ENCODE data around the gene PKP3. TPM values are rescaled to one million over a fixed set of nuclear protein-coding genes. Genes with fewer than 3 reads are reported as not detected.

Gene PKP3
- total and polyA plus RNA-seq, 9 of the 15 experiments (the other 6 are each of a cell fraction or from before 2014, with no cell fraction given) = 0.11 to 110 (median 30.7) TPM

DNA sequence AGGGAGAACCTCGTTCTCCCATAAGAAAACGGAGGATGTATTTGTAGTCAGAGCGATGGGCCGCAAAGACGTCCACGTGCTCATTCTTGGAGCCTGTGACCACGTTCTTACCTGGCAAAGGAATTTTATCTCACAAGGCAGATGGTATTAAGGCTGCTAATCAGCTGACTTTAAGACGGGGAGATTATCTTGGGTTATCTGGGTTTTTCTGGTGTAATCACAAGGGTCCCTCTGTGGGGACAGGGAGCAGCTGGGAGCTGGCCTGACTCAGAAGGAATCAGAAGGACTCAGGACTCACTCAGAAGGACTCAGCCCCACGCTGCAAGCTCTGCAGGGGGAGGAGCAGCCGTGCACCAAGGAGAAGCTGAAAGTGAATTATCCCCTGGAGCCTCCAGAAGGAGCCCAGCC lies 28.2 kb downstream of the PKP3 start:
- no peaks in the 10 kb centered on the region for H3K36me3 ChIP-seq (ENCODE audit: control insufficient read depth, insufficient read depth, low read length)
- WGBS (ENCODE audit: insufficient coverage, low coverage, missing lambda C conversion rate) = 8% methylated on average over 10 of the region's 10 CpGs
- no peak overlapping the region for H3K4me3 ChIP-seq
- FAIRE-seq (peak; percentile 87), DNase-seq (ENCODE audit: extremely low read depth in 1 of 4, low spot score in 3 of 4) (peak in 3 of 4 experiments; percentile 33 to 72 (median 48)), ATAC-seq (peak; percentile 86)
- no peaks in the 10 kb centered on the region for H3K79me2 ChIP-seq (ENCODE audit: control insufficient read depth, insufficient read depth, low read length)
- in situ Hi-C loops (cut with MboI) (no loop called here), intact Hi-C loops (cut with micrococcal nuclease) (no loop called here)
- H3K27ac ChIP-seq (ENCODE audit: extremely low read depth, low read depth, low read length) = no peak overlapping the region
- H4K20me1 ChIP-seq (replicated peaks; ENCODE audit: control insufficient read depth, insufficient read depth, low read length) = no peaks in the 10 kb centered on the region
- H3K27me3 ChIP-seq (ENCODE audit: control insufficient read depth in 2 of 2, insufficient read depth in 2 of 2, low read length in 2 of 2) = no peaks in the 10 kb centered on the region
- peak overlapping the region in 1 of 2 experiments; percentile 1; a peak in 1 of 4 replicates for H3K9ac ChIP-seq (ENCODE audit: insufficient read depth in 1 of 2, low read depth in 2 of 2, low read length in 2 of 2)
- ChIA-PET CTCF (ENCODE audit: low intra/inter-chr PET ratio) (no interaction called here), POLR2A (interaction anchor here (0.7 to 1.0 kb wide), 2 partner anchors 18 to 172 kb away, joined by 3 to 5 read pairs; no protein-coding TSS in a partner anchor)
- BruUV-seq (replicated peaks) = no TSS peak
- peaks cover 5 to 42% of the 10 kb centered on the region in 2 experiments; a peak in 4 of 5 replicates for H3K4me1 ChIP-seq (replicated peaks in 1 of 2; ENCODE audit: control insufficient read depth in 2 of 2, insufficient read depth in 2 of 2, low read length in 2 of 2)
- H3K9me3 ChIP-seq (replicated peaks; ENCODE audit: control insufficient read depth, insufficient read depth, low read depth, low read length) = 0 out of 2 replicates have a peak, but pooled peaks cover 2% of the 10 kb centered on the region
- no peak overlapping the region for H3K4me2 ChIP-seq (ENCODE audit: insufficient read depth, low read length)
- 0 out of 2 replicates have a peak overlapping the region, but pooled peaks have one; percentile 34 for H2AFZ ChIP-seq (ENCODE audit: low read depth, low read length)
- no peaks in the 10 kb centered on the region for H3K9me1 ChIP-seq (ENCODE audit: control insufficient read depth, insufficient read depth, low read length)
- TF ChIP-seq, protein P1, sequence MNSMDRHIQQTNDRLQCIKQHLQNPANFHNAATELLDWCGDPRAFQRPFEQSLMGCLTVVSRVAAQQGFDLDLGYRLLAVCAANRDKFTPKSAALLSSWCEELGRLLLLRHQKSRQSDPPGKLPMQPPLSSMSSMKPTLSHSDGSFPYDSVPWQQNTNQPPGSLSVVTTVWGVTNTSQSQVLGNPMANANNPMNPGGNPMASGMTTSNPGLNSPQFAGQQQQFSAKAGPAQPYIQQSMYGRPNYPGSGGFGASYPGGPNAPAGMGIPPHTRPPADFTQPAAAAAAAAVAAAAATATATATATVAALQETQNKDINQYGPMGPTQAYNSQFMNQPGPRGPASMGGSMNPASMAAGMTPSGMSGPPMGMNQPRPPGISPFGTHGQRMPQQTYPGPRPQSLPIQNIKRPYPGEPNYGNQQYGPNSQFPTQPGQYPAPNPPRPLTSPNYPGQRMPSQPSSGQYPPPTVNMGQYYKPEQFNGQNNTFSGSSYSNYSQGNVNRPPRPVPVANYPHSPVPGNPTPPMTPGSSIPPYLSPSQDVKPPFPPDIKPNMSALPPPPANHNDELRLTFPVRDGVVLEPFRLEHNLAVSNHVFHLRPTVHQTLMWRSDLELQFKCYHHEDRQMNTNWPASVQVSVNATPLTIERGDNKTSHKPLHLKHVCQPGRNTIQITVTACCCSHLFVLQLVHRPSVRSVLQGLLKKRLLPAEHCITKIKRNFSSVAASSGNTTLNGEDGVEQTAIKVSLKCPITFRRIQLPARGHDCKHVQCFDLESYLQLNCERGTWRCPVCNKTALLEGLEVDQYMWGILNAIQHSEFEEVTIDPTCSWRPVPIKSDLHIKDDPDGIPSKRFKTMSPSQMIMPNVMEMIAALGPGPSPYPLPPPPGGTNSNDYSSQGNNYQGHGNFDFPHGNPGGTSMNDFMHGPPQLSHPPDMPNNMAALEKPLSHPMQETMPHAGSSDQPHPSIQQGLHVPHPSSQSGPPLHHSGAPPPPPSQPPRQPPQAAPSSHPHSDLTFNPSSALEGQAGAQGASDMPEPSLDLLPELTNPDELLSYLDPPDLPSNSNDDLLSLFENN (IDR thresholded peaks at IDR 0.05; ENCODE audit: low read depth in 2 of 2, low read length in 2 of 2) = no peak
- TF ChIP-seq, protein P2, sequence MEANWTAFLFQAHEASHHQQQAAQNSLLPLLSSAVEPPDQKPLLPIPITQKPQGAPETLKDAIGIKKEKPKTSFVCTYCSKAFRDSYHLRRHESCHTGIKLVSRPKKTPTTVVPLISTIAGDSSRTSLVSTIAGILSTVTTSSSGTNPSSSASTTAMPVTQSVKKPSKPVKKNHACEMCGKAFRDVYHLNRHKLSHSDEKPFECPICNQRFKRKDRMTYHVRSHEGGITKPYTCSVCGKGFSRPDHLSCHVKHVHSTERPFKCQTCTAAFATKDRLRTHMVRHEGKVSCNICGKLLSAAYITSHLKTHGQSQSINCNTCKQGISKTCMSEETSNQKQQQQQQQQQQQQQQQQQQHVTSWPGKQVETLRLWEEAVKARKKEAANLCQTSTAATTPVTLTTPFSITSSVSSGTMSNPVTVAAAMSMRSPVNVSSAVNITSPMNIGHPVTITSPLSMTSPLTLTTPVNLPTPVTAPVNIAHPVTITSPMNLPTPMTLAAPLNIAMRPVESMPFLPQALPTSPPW (CRISPR knock-in tag; IDR thresholded peaks at IDR 0.05) = peak; percentile 56
- TF ChIP-seq, protein P3, sequence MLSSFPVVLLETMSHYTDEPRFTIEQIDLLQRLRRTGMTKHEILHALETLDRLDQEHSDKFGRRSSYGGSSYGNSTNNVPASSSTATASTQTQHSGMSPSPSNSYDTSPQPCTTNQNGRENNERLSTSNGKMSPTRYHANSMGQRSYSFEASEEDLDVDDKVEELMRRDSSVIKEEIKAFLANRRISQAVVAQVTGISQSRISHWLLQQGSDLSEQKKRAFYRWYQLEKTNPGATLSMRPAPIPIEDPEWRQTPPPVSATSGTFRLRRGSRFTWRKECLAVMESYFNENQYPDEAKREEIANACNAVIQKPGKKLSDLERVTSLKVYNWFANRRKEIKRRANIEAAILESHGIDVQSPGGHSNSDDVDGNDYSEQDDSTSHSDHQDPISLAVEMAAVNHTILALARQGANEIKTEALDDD (IDR thresholded peaks at IDR 0.05) = no peak
- TF ChIP-seq POLR2AphosphoS2 (IDR thresholded peaks at IDR 0.05; ENCODE audit: low read length) = no peak
- TF ChIP-seq NCOR1 (IDR thresholded peaks at IDR 0.05) = peak; percentile 76
- TF ChIP-seq GTF2E2 (tag; IDR thresholded peaks at IDR 0.05) = no peak
- 0 out of 2 replicates have a peak, but pooled peaks have one; percentile 23 for TF ChIP-seq RAD51 (IDR thresholded peaks at IDR 0.05; ENCODE audit: borderline replicate concordance, low read depth)
- TF ChIP-seq SMARCA4 (IDR thresholded peaks at IDR 0.05) = peak; percentile 65
- TF ChIP-seq EZH2 (IDR thresholded peaks at IDR 0.05; ENCODE audit: borderline replicate concordance, low read depth, low read length) = no peak
- TF ChIP-seq NFIC (IDR thresholded peaks at IDR 0.05) = peak; percentile 66
- TF ChIP-seq KLF16 (IDR thresholded peaks at IDR 0.05) = peak; percentile 85
- TF ChIP-seq, protein P4, sequence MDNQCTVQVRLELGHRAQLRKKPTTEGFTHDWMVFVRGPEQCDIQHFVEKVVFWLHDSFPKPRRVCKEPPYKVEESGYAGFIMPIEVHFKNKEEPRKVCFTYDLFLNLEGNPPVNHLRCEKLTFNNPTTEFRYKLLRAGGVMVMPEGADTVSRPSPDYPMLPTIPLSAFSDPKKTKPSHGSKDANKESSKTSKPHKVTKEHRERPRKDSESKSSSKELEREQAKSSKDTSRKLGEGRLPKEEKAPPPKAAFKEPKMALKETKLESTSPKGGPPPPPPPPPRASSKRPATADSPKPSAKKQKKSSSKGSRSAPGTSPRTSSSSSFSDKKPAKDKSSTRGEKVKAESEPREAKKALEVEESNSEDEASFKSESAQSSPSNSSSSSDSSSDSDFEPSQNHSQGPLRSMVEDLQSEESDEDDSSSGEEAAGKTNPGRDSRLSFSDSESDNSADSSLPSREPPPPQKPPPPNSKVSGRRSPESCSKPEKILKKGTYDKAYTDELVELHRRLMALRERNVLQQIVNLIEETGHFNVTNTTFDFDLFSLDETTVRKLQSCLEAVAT (IDR thresholded peaks at IDR 0.05) = no peak
- peak; percentile 37; the same call in 1 of the 2 replicates for TF ChIP-seq SOX6 (IDR thresholded peaks at IDR 0.05)
- TF ChIP-seq, protein P5, sequence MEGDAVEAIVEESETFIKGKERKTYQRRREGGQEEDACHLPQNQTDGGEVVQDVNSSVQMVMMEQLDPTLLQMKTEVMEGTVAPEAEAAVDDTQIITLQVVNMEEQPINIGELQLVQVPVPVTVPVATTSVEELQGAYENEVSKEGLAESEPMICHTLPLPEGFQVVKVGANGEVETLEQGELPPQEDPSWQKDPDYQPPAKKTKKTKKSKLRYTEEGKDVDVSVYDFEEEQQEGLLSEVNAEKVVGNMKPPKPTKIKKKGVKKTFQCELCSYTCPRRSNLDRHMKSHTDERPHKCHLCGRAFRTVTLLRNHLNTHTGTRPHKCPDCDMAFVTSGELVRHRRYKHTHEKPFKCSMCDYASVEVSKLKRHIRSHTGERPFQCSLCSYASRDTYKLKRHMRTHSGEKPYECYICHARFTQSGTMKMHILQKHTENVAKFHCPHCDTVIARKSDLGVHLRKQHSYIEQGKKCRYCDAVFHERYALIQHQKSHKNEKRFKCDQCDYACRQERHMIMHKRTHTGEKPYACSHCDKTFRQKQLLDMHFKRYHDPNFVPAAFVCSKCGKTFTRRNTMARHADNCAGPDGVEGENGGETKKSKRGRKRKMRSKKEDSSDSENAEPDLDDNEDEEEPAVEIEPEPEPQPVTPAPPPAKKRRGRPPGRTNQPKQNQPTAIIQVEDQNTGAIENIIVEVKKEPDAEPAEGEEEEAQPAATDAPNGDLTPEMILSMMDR (IDR thresholded peaks at IDR 0.05 in 2 of 3, conservative IDR thresholded peaks at IDR 0.05 in 1 of 3; ENCODE audit: insufficient read depth in 2 of 3, low read depth in 1 of 3, low read length in 3 of 3) = no peak

Measured in K562 (cell line).